ENCODE results near the gene CCNC.

- TF ChIP-seq CTCF (IDR thresholded peaks at IDR 0.05): no peak
- TF ChIP-seq POLR2A (IDR thresholded peaks at IDR 0.05): no peak
Measured at GRCh38 chr6:99602520-99603420, 34.3 kb upstream of the CCNC start.

Measured in right lobe of liver (tissue), 4 donors.